GM12892 (cell line): ENCODE results near the gene KRT38.

ENCODE experiments used
- POLR2A ChIP-seq: IDR thresholded peaks from 2 replicates; pipeline ENCODE4 v1.6.1; 2011; ENCODE audit warnings: low read depth, low read length, control low read depth
- POLR2AphosphoS5 ChIP-seq: IDR thresholded peaks from 2 replicates; pipeline ENCODE4 v1.6.1; 2011; ENCODE audit warnings: low read depth, low read length, control low read depth
- TAF1 ChIP-seq: IDR thresholded peaks from 2 replicates; pipeline ENCODE4 v1.6.1; 2011; ENCODE audit warnings: low read depth, mild to moderate bottlenecking, control low read depth, low read length, borderline replicate concordance

DNA sequence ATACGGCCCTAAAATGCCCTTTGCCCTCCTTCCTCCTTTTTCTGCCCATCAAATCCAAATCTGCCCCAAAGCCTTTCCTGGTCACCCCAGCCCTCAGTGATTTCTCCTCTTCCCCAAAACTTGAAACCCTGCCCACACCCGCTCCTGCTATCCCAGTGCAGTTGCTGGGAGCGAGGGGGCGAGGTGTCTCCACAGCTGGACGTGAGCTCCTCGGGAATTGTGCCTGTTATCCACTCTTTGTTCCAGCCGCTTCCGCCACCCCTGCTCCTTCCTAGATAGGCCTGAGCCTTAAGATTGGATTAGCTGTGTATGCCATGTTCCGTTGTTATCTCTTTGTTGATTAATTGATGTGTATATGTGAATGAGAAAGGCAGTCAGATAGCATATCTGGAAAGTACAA, 42.7 kb upstream of the KRT38 start:
- TF ChIP-seq POLR2AphosphoS5 = no peak
- no peak for TF ChIP-seq POLR2A
- TF ChIP-seq TAF1 = no peak
